Ishikawa (cell line): ENCODE measurements around the gene ISCA2.
A peak's percentile ranks its signal among the peaks of the same experiment; 100 is the strongest.

Source experiments
- CEBPB ChIP-seq: IDR thresholded peaks from 2 replicates; pipeline ENCODE4 v1.6.1; 2012
- CREB1 ChIP-seq: IDR thresholded peaks from 2 replicates; pipeline ENCODE4 v1.6.1; 2012; ENCODE audit warnings: low read depth
- EGR1 ChIP-seq: IDR thresholded peaks from 2 replicates; pipeline ENCODE4 v1.6.1; 2012
- EP300 ChIP-seq: IDR thresholded peaks from 2 replicates; pipeline ENCODE4 v1.6.1; 2012; ENCODE audit warnings: borderline replicate concordance
- FOXM1 ChIP-seq: IDR thresholded peaks from 2 replicates; pipeline ENCODE4 v1.6.1; 2012; ENCODE audit warnings: low read depth, borderline replicate concordance
- MAX ChIP-seq: IDR thresholded peaks from 2 replicates; pipeline ENCODE4 v1.6.1; 2012
- NFIC ChIP-seq: IDR thresholded peaks from 2 replicates; pipeline ENCODE4 v1.6.1; 2012
- RAD21 ChIP-seq: IDR thresholded peaks from 2 replicates; pipeline ENCODE4 v1.6.1; 2012; ENCODE audit warnings: low read depth
- REST ChIP-seq: IDR thresholded peaks from 2 replicates; pipeline ENCODE4 v1.6.1; 2012; ENCODE audit warnings: low read depth, mild to moderate bottlenecking
- TAF1 ChIP-seq: IDR thresholded peaks from 2 replicates; pipeline ENCODE4 v1.6.1; 2012; ENCODE audit warnings: low read depth, mild to moderate bottlenecking
- TCF12 ChIP-seq: IDR thresholded peaks from 2 replicates; pipeline ENCODE4 v1.6.1; 2012; ENCODE audit warnings: low read depth
- TEAD4 ChIP-seq: IDR thresholded peaks from 2 replicates; pipeline ENCODE4 v1.6.1; 2012
- USF1 ChIP-seq: IDR thresholded peaks from 2 replicates; pipeline ENCODE4 v1.6.1; 2012
- YY1 ChIP-seq: IDR thresholded peaks from 2 replicates; pipeline ENCODE4 v1.6.1; 2012; ENCODE audit warnings: low read depth
- ZBTB7A ChIP-seq: IDR thresholded peaks from 2 replicates; pipeline ENCODE4 v1.6.1; 2012; ENCODE audit warnings: low read depth

The ISCA2 gene

GRCh38 chr14:74459289-74459946 is 34.1 kb upstream of the ISCA2 start:
- TF ChIP-seq RAD21 (peak; percentile 42), REST (no peak)

GRCh38 chr14:74459976-74460375 is 33.6 kb upstream of the ISCA2 start:
- TF ChIP-seq RAD21 (no peak), FOXM1 (no peak), CREB1 (no peak), EP300 (no peak), TAF1 (no peak), NFIC (no peak), EGR1 (no peak), USF1 (no peak), TEAD4 (no peak), CEBPB (no peak), YY1 (no peak), REST (no peak), ZBTB7A (no peak), TCF12 (no peak), MAX (no peak)

- TF ChIP-seq CREB1 (no peak), EP300 (no peak), YY1 (no peak), USF1 (no peak), NFIC (no peak), REST (no peak), TAF1 (no peak), CEBPB (no peak), TEAD4 (no peak), EGR1 (no peak), ZBTB7A (no peak), TCF12 (no peak), RAD21 (no peak), MAX (no peak), FOXM1 (no peak)
Measured at GRCh38 chr14:74462993-74463392, 30.6 kb upstream of the ISCA2 start.

- no peak for TF ChIP-seq NFIC
- no peak for TF ChIP-seq ZBTB7A
- TF ChIP-seq TCF12, result no peak
- no peak for TF ChIP-seq MAX
- TF ChIP-seq REST, result no peak
- no peak for TF ChIP-seq YY1
- no peak for TF ChIP-seq TAF1
- TF ChIP-seq FOXM1, result no peak
- no peak for TF ChIP-seq CEBPB
- no peak for TF ChIP-seq EGR1
- no peak for TF ChIP-seq USF1
- no peak for TF ChIP-seq TEAD4
- TF ChIP-seq CREB1, result no peak
- no peak for TF ChIP-seq RAD21
- TF ChIP-seq EP300, result no peak
Measured at GRCh38 chr14:74463697-74464096, 29.9 kb upstream of the ISCA2 start.
